ENCODE data around the gene DARS1.

DNA sequence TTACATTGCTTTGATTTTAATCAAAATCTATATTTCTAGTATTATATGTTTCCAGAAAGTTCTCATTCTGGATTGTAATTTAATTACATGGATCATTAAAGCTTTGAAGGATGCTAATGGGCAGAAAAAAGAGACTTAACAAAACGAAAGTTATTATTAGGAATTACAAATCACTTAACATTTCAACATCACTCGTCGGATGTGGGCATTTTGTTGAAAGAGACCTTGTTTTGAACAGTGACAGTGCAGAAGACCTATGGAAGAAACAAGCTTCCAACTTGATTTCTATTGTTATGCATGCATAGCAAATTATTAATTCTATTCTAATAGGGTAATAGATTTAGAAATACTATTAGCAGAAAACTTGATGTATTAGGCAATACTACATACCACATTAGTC, 31.4 kb upstream of the DARS1 start:
- TF ChIP-seq, protein P1, sequence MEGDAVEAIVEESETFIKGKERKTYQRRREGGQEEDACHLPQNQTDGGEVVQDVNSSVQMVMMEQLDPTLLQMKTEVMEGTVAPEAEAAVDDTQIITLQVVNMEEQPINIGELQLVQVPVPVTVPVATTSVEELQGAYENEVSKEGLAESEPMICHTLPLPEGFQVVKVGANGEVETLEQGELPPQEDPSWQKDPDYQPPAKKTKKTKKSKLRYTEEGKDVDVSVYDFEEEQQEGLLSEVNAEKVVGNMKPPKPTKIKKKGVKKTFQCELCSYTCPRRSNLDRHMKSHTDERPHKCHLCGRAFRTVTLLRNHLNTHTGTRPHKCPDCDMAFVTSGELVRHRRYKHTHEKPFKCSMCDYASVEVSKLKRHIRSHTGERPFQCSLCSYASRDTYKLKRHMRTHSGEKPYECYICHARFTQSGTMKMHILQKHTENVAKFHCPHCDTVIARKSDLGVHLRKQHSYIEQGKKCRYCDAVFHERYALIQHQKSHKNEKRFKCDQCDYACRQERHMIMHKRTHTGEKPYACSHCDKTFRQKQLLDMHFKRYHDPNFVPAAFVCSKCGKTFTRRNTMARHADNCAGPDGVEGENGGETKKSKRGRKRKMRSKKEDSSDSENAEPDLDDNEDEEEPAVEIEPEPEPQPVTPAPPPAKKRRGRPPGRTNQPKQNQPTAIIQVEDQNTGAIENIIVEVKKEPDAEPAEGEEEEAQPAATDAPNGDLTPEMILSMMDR (IDR thresholded peaks at IDR 0.05), result no peak
- no peak for TF ChIP-seq POLR2A (IDR thresholded peaks at IDR 0.05)
